Fibroblast of peridontal ligament (primary cell): Measurements from ENCODE around the gene ARL14.

Experiments
- DNase-seq: peaks from one replicate; pipeline ENCODE4 v3.0.0-alpha.2; 2010; ENCODE audit errors: extremely low read depth

The ARL14 gene

DNA sequence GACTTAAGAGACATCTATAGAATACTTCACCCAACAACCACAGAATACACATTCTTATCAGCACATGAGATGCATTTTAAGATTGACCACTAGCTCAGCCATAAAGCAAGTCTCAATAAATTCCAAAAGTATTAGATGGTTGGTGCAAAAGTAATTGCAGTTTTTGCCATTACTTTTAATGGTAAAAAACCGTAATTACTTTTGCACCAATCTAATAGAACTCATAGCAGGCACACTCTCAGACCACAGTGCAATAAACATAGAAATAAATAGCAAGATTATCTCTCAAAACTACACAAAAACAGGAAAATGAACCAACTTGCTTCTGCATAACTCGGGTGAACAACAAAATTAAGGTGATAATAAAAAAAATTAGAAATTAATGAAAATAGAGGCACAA, 45.4 kb downstream of the ARL14 start:
- no peak for DNase-seq

DNA sequence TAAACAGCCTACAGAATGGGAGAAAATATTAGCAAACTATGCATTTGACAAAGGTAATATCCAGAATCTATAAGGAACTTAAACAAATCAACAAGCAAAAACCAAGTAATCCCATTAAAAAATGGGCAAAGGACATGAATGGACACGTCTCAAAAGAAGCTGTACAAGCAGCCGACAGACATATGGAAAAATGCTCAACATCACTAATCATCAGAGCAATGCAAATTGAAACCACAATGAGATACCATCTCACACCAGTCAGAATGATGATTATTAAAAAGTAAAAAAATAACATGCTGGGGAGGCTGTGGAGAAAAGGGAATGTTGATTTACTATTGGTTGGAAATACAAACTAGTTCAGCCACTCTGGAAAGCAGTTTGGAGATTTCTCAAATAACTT, 48.4 kb downstream of the ARL14 start:
- no peak for DNase-seq
